Measurements from ENCODE around the gene PPP6C.

GRCh38 chr9:125142560-125143376, 46.8 kb downstream of the PPP6C start:
- TF ChIP-seq, protein P1, sequence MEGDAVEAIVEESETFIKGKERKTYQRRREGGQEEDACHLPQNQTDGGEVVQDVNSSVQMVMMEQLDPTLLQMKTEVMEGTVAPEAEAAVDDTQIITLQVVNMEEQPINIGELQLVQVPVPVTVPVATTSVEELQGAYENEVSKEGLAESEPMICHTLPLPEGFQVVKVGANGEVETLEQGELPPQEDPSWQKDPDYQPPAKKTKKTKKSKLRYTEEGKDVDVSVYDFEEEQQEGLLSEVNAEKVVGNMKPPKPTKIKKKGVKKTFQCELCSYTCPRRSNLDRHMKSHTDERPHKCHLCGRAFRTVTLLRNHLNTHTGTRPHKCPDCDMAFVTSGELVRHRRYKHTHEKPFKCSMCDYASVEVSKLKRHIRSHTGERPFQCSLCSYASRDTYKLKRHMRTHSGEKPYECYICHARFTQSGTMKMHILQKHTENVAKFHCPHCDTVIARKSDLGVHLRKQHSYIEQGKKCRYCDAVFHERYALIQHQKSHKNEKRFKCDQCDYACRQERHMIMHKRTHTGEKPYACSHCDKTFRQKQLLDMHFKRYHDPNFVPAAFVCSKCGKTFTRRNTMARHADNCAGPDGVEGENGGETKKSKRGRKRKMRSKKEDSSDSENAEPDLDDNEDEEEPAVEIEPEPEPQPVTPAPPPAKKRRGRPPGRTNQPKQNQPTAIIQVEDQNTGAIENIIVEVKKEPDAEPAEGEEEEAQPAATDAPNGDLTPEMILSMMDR (IDR thresholded peaks at IDR 0.05) = no peak
- TF ChIP-seq ZFX (IDR thresholded peaks at IDR 0.05; ENCODE audit: borderline replicate concordance) = no peak
